Measurements from ENCODE around the gene SRRT. TPM values are rescaled to one million over a fixed set of nuclear protein-coding genes. Genes with fewer than 3 reads are reported as not detected.
"Not testable (repeated sequence)": the region's sequence is repeated elsewhere in the genome, so short reads cannot be mapped to it uniquely, and the experiment has no call there.

The SRRT gene
- total RNA-seq, 3 donors from 2014 or later: 406 to 450 (median 436) TPM

GRCh38 chr7:100839361-100839760, 35.5 kb upstream of the SRRT start:
- no peaks in the 10 kb centered on the region for H3K27me3 Mint-ChIP-seq (ENCODE audit: low read depth)
- ATAC-seq (no peak), DNase-seq (no peak)
- peaks cover 2% of the 10 kb centered on the region for H3K36me3 Mint-ChIP-seq (ENCODE audit: insufficient read depth)
- no peaks in the 10 kb centered on the region for H3K9me3 Mint-ChIP-seq
- no peak overlapping the region for H3K4me3 Mint-ChIP-seq
- H3K4me1 Mint-ChIP-seq (ENCODE audit: low read depth): peaks cover 13% of the 10 kb centered on the region

- Mint-ChIP-seq H3K27me3 (ENCODE audit: low read depth) (no peaks in the 10 kb centered on the region), H3K4me1 (ENCODE audit: low read depth) (peaks cover 12% of the 10 kb centered on the region), H3K36me3 (ENCODE audit: insufficient read depth) (peaks cover 2% of the 10 kb centered on the region), H3K4me3 (no peak overlapping the region), H3K9me3 (no peaks in the 10 kb centered on the region)
- no peak for DNase-seq
- no peak for ATAC-seq
Measured at GRCh38 chr7:100840470-100841100, 34.3 kb upstream of the SRRT start.

GRCh38 chr7:100847360-100847759, 27.5 kb upstream of the SRRT start:
- Mint-ChIP-seq H3K4me1 (ENCODE audit: low read depth) (peaks cover 3% of the 10 kb centered on the region), H3K36me3 (ENCODE audit: insufficient read depth) (peaks cover 3% of the 10 kb centered on the region), H3K27me3 (ENCODE audit: low read depth) (no peaks in the 10 kb centered on the region), H3K4me3 (no peak overlapping the region), H3K9me3 (no peaks in the 10 kb centered on the region)
- DNase-seq (no peak), ATAC-seq (no peak)

- DNase-seq (peak; percentile 82), ATAC-seq (peak; percentile 98 to 99)
- Mint-ChIP-seq H3K4me3 (peak within 1 kb of the TSS; percentile 81), H3K36me3 (ENCODE audit: insufficient read depth) (peaks cover 6% of the 10 kb centered on the region), H3K9me3 (no peaks in the 10 kb centered on the region), H3K4me1 (ENCODE audit: low read depth) (peaks cover 12% of the 10 kb centered on the region), H3K27me3 (ENCODE audit: low read depth) (no peaks in the 10 kb centered on the region)
Measured at GRCh38 chr7:100852048-100852872, 22.6 kb upstream of the SRRT start, which contains the start of gene SLC12A9. Gene SLC12A9, plus strand, starts transcription at chr7:100852713. Its CDS starts 1,485 bp downstream, at chr7:100854198.

- Mint-ChIP-seq H3K4me1 (ENCODE audit: low read depth) (peaks cover 12% of the 10 kb centered on the region), H3K36me3 (ENCODE audit: insufficient read depth) (peaks cover 8% of the 10 kb centered on the region), H3K9me3 (no peaks in the 10 kb centered on the region), H3K4me3 (no peak overlapping the region), H3K27me3 (ENCODE audit: low read depth) (no peaks in the 10 kb centered on the region)
- no peak for DNase-seq
- ATAC-seq: no peak
Measured at GRCh38 chr7:100854146-100854895, 20.6 kb upstream of the SRRT start.

GRCh38 chr7:100854899-100855298, 20.0 kb upstream of the SRRT start:
- H3K4me3 Mint-ChIP-seq; ATAC-seq; H3K9me3 Mint-ChIP-seq; H3K27me3 Mint-ChIP-seq (ENCODE audit: low read depth); DNase-seq: not testable (repeated sequence)
- Mint-ChIP-seq H3K36me3 (ENCODE audit: insufficient read depth) (peaks cover 11% of the 10 kb centered on the region), H3K4me1 (ENCODE audit: low read depth) (peaks cover 12% of the 10 kb centered on the region)

- Mint-ChIP-seq H3K36me3 (ENCODE audit: insufficient read depth) (peaks cover 17% of the 10 kb centered on the region), H3K4me3 (no peak overlapping the region), H3K9me3 (no peaks in the 10 kb centered on the region), H3K4me1 (ENCODE audit: low read depth) (peaks cover 12% of the 10 kb centered on the region), H3K27me3 (ENCODE audit: low read depth) (no peaks in the 10 kb centered on the region)
- no peak for DNase-seq
- ATAC-seq: no peak
Measured at GRCh38 chr7:100855515-100855914, 19.4 kb upstream of the SRRT start.

- peaks cover 10% of the 10 kb centered on the region for H3K4me1 Mint-ChIP-seq (ENCODE audit: low read depth)
- peaks cover 23% of the 10 kb centered on the region for H3K36me3 Mint-ChIP-seq (ENCODE audit: insufficient read depth)
- H3K9me3 Mint-ChIP-seq: no peaks in the 10 kb centered on the region
- DNase-seq (no peak), ATAC-seq (no peak)
- H3K27me3 Mint-ChIP-seq (ENCODE audit: low read depth): no peaks in the 10 kb centered on the region
- no peak overlapping the region for H3K4me3 Mint-ChIP-seq
Measured at GRCh38 chr7:100856871-100857282, 18.0 kb upstream of the SRRT start.

- Mint-ChIP-seq H3K27me3 (ENCODE audit: low read depth) (no peaks in the 10 kb centered on the region), H3K9me3 (no peaks in the 10 kb centered on the region), H3K4me3 (no peak overlapping the region), H3K36me3 (ENCODE audit: insufficient read depth) (peaks cover 35% of the 10 kb centered on the region), H3K4me1 (ENCODE audit: low read depth) (peaks cover 4% of the 10 kb centered on the region)
- DNase-seq (no peak), ATAC-seq (no peak)
Measured at GRCh38 chr7:100859856-100860255, 15.0 kb upstream of the SRRT start.

GRCh38 chr7:100860702-100861615, 13.9 kb upstream of the SRRT start:
- DNase-seq (no peak), ATAC-seq (no peak)
- no peaks in the 10 kb centered on the region for H3K9me3 Mint-ChIP-seq
- no peaks in the 10 kb centered on the region for H3K27me3 Mint-ChIP-seq (ENCODE audit: low read depth)
- H3K4me3 Mint-ChIP-seq: no peak overlapping the region
- peaks cover 35% of the 10 kb centered on the region for H3K36me3 Mint-ChIP-seq (ENCODE audit: insufficient read depth)
- H3K4me1 Mint-ChIP-seq (ENCODE audit: low read depth): peaks cover 5% of the 10 kb centered on the region

- no peak overlapping the region for H3K4me3 Mint-ChIP-seq
- peaks cover 8% of the 10 kb centered on the region for H3K4me1 Mint-ChIP-seq (ENCODE audit: low read depth)
- DNase-seq (no peak), ATAC-seq (no peak)
- H3K27me3 Mint-ChIP-seq (ENCODE audit: low read depth): no peaks in the 10 kb centered on the region
- no peaks in the 10 kb centered on the region for H3K9me3 Mint-ChIP-seq
- peaks cover 35% of the 10 kb centered on the region for H3K36me3 Mint-ChIP-seq (ENCODE audit: insufficient read depth)
Measured at GRCh38 chr7:100861616-100861985, 13.3 kb upstream of the SRRT start.

- Mint-ChIP-seq H3K4me3 (no peak overlapping the region), H3K27me3 (ENCODE audit: low read depth) (no peaks in the 10 kb centered on the region), H3K36me3 (ENCODE audit: insufficient read depth) (peaks cover 30% of the 10 kb centered on the region), H3K9me3 (no peaks in the 10 kb centered on the region), H3K4me1 (ENCODE audit: low read depth) (peaks cover 14% of the 10 kb centered on the region)
- ATAC-seq (no peak), DNase-seq (no peak)
Measured at GRCh38 chr7:100863406-100863950, 11.4 kb upstream of the SRRT start.

- H3K4me1 Mint-ChIP-seq (ENCODE audit: low read depth): peaks cover 14% of the 10 kb centered on the region
- ATAC-seq (no peak), DNase-seq (no peak)
- peaks cover 27% of the 10 kb centered on the region for H3K36me3 Mint-ChIP-seq (ENCODE audit: insufficient read depth)
- H3K27me3 Mint-ChIP-seq (ENCODE audit: low read depth): no peaks in the 10 kb centered on the region
- no peaks in the 10 kb centered on the region for H3K9me3 Mint-ChIP-seq
- no peak overlapping the region for H3K4me3 Mint-ChIP-seq
Measured at GRCh38 chr7:100864263-100864845, 10.5 kb upstream of the SRRT start.
